Stimulated activated CD4-positive, alpha-beta T cell treated with anti-CD3 and anti-CD28 coated beads, Interleukin-2, amount 100 ng/mL, for 48 hours (primary cell): Measurements from ENCODE around the gene KRT82.
"Not testable (repeated sequence)": the region's sequence is repeated elsewhere in the genome, so short reads cannot be mapped to it uniquely, and the experiment has no call there.

ENCODE experiments used
- DNase-seq, 2 donors: peaks; one replicate each; pipeline ENCODE4 v3.0.0-alpha.2; 2020

KRT82 gene

DNA sequence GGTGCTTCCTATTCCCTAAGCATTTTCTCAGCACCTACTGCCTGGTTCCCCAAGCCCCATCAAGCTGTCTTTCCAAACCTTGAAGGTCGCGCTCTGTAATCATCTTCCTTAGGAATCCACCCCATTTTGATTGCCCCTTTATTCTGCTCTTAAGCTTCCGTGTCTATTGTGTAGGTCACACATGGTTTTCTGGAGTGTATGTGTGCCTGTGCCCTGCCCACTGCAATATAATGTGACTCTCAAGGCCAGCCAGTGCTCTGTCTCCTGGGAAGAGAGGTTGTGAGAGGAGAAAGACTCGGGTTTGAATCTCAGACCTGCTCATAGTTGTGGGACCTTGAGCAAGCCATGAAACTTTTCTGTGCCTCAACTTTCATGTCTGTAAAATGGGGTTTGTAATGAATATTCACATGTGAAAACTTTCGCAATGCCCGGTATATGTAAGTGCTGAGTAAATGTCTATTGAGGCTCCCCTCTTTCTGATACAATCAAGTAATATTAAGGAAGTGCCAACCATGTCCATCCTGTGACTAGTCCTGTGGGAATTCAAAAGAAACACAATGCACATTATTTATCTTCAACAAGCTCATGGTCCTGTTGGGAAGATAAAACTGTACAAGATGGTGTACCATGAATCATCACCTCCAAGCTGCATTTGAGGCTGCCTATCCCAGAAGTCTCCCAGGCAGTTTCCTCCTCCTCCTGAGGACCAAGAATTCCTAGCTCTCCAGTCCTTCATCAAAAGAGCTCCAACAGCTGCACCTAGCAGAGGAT is 28.8 kb upstream of the KRT82 start:
- DNase-seq = no peak

DNA sequence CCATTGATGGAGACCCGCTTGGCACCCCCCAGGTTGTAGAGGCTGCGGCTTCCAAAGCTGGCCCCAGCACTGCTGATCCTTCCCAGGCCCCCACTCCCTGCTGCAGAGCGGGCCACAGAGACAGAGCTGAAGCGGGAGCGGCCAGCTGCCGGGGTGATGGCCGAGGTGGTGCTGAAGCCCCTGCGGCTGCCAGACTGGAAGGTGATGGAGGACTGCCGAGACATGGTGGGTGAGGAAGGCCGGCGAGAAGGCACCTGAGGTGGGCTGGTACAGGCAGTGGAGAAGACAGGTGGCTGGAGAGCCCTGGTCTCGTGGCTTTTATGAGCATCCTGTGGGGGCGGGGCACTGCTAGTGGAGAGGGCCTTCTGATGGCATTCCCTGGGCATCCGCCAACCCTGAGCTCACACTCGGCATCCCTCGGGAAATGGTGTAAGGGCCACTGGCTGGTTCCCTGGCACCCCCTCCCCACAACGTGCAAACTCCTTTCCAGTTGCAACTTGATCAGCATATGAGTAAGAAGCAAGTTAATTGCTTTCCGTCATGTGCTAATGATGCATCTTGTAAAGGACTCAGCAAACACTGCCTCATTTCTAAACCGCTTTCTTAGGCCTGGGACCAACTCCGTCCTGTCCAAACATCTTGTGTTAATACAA is 28.1 kb upstream of the KRT82 start, which contains the start of gene KRT75:
TSS of gene KRT75 (minus strand) at position 291 of the 653 bp plus-strand sequence. CDS start at position 224, 67 bp downstream.
- DNase-seq = no peak

DNA sequence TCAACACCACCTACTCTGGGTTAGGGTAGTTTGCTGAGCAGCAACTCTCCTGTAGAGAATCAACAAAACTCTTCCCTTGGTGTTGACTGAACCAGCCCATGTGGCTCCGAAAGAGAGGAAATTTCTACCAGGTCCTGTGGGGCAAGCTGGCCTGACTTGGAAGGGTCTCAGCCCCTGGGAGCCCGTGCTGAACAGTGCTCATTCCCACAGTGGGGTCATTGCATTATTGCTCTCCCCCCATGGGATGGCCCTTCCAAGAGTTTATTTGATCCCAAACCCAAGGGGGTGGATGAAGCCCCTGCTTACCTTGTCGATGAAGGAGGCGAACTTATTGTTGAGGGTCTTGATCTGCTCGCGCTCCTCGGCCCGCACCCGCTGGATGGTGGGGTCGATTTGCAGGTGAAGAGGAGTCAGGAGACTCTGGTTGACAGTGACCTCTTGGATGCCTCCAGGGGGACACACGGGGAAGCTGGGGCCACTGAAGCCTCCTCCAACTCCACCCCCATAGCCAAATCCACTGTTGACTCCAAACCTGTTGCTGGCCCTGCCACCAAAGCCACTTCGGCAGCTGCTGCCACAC is 27.5 kb upstream of the KRT82 start:
- DNase-seq = no peak

DNA sequence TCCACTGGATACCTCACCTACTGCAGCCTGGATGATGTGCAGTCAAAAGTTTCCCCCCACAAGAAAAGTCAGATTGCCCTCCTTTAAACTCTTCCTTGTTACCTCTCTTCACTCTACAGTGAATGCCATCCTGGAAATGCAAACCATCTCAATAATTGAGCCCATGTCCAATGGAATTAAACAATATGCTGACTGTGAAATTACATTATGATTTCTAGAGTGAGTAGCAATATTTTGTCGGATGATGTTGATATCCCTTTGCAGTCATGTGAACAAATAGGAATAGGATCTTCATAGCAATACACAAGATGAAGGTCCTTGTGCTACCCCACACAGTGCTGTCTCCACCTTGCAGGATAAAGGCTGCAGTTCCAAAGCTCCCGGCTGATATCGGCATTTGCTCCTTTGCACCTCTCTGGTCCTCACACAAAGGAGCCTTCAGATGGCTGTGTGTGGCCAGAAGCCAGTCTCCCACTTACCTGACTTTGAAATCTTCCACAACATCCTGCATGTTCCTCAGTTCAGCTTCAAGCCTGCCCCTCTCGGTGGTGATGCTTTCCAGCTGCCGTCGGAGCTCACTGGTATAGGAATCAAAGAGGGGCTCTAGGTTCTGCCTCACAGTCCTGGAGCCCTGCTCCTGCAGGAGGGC is 26.5 kb upstream of the KRT82 start:
- no peak for DNase-seq

DNA sequence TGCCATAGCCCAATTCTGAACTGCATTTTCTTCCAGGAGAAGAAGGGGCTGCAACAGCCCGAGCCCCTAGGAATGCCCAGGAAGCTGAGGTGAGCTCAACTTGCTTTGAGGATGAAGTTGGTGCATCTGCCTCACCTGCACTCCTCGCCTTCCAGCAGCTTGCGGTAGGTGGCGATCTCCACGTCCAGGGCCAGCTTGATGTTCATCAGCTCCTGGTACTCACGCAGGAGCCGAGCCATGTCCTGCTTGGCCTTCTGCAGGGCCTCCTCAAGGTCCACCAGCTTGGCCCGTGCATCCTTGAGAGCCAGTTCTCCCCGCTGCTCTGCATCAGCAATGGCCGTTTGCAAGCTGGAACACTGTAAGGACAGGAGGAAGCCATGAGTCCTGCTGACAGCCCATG is 22.0 kb upstream of the KRT82 start:
- no peak for DNase-seq

DNA sequence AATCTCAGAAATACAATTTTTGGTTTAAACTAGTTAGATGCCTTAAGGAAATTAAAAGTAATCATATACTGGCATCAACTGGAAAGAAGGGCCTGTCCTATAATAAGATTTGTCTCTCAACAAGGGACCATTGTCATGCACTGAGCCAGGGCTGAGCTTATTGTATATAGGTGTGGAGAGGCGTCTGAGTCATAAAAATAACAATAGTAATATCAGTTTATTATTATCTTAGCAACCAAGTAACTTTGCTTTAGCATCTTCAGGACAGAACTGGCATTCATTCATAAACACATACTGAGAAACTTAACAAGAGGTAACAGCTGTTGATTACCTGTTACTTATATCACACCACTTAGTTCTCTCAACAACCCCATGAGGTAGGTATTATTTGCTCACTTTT is 20.9 kb upstream of the KRT82 start:
- DNase-seq = no peak

DNA sequence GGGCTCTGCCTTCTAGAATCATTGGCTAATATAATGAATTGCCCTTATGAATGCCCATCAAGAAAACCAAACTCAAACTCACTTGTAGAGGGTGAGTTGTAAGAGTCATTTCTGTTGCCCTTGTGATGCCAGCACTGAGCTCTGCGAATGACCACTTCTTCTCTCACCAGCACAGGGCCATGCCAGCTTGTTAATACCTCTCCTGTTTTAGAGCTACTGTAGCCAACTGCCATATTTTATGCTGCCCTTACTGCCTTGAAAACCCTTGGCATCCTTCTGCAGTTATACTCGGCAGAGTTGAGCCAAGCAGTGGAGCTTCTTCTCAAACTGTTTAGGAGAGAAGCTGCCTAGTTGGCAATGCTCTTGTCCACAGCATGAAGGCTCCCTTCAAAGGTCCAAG is 19.9 kb upstream of the KRT82 start:
- no peak for DNase-seq

DNA sequence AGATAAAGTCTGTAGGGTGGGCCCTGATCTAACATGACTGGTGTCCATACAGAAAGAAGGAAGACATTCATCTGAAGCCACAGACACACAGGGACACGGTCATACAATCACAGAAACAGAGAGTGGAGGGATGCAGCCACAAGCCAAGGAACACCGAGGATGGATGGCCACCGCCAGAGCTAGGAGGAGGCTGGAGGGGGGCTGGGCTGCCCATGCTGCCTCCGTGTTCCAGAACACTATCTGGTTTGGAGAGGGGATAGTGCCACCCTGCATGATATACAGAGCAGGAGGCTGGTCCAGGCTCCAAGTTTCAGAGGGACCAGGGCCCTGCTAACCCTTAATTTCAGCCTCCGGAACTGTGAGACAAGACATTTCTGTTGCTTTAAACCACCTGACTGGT is 19.3 kb upstream of the KRT82 start:
- DNase-seq = no peak

DNA sequence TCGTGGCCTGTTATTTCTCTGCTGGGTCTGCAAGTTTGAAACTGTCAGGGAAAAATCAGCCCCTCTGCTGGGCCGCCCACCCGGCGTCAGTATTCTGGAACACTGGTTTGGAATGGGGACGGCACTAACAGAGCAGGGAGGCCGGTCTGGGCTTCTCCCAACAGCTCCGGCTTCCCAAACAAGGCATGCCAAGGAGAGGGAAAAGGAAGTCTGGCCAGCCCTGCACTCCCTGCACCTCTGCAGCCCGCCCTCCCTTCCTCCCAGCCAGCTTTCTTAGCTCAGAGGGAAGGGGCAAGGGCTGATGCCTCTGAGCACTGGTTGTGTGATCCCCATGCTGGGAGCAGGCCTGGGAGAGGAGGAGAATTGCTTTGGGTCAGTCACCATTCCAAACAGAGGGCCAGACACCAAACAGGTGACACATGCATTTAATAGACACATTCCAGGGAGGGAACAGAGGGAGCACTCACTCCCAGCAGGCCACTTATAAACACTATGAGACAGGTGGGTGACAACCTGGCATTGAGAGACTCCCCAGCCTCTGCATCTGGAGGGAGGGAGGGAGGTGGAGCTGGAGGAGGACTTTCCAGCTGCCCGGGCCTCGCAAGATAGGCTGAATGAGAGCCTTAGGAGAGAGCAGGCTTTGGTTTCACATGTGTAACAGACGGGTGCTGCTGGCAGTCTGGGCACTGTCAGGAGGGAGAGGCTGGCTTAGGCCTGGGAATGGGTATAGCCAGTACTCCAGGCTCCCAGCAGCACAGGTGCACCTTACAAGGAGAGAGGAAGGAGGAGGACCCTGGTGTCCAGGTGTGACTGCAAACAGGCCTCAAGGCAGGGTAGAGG is 17.7 kb upstream of the KRT82 start:
- DNase-seq = no peak

DNA sequence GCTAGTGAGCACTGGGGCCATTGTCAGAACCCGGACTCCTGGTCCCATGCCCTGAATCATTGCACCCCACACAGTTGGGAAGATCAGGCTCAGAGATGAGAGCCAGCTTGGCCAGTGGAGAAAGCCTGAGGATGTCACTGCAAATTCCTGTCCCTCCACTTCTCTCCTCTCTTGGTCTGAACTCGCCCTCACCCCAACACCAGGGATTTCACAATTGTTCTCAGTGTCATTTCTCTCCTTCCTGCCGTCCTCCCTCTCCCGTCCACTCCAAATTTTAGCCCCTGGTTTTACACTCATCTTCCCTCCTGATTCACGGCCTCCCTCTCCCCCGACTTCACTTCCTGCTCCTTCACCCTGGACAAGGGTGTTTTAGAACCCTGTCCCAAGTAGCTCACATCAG is 16.9 kb upstream of the KRT82 start:
- DNase-seq = no peak

DNA sequence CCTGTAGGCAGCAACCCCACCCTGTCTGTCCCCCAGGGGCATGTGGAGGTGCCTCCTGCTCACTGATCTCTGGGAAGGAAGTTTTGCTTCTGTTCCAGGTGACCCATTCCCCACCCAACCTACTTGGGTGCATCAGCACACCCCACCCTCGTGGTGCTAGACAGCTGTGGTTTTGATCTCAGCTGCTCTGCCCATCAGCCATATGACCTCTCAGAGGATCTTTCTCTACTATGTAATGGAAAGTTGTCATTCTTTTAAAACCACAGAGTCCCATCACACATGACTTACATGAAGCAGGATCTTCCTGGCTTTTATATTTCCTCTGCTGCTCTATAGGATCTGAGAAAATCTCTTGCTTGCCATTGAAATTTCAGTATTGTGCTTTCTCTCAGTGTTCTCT is 13.5 kb upstream of the KRT82 start:
- DNase-seq = no peak

DNA sequence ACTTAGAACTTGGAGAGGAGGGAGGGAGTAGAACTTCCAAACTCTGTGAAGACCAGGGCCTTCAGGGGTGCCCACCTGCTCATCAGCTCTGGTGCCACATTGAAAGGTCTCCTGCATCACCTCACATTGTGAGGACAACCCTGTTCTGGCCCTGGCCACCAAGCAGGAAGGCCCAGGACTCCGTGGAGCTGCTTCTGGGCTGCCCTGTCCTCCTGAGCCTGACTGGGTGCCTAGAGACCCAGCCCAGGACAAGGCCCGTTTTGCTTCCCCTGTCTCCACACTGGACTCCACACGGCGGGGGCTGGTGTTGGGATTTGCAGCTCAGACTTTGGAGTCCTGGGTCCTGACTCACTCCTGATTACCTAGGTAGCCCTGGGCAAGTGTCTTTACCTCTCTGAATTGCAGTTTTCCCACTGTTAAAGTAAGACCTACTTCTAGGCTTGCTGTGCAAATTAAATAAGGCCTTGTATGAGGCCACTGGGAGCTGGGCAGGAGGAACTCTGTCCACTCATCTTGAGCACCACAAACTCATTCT is 12.5 kb upstream of the KRT82 start:
- DNase-seq = no peak

DNA sequence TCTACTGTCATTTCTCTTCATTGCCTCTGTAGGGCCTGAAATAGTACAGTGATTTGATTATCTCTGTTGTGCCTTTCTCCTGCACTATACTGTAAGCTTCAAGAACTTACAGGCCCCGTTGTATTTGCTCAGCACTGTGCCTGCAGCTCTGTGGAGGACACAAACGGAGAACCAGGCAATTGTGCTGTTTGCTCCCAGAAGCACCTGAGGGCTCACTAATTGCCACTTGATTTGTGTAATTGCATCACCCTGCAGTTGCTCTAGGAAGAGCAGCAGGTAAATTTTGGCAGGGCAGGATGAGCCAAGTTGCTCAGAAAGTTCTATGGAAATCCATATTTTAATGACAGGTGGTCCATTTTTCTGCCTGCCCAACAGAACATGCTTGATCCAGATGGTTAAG is 11.6 kb upstream of the KRT82 start:
- no peak for DNase-seq

DNA sequence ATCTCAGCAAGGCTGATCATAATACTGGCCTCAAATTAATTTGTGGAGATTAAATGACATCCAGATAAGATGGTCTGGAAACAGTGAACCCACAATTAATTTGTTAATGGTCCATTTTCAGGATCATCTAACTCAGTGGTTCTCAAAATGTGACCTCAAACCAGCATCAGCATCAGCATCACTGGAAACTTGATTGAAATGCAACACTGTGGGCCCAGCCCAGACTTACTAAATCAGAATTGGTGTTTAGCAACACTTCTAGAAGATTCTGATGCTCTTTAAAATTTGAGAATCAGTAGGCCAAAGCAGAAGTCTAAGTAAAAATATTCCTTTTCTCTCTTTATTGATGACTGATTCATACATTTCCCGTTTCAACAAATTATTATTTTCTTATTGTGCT is 10.7 kb upstream of the KRT82 start:
- DNase-seq = no peak

DNA sequence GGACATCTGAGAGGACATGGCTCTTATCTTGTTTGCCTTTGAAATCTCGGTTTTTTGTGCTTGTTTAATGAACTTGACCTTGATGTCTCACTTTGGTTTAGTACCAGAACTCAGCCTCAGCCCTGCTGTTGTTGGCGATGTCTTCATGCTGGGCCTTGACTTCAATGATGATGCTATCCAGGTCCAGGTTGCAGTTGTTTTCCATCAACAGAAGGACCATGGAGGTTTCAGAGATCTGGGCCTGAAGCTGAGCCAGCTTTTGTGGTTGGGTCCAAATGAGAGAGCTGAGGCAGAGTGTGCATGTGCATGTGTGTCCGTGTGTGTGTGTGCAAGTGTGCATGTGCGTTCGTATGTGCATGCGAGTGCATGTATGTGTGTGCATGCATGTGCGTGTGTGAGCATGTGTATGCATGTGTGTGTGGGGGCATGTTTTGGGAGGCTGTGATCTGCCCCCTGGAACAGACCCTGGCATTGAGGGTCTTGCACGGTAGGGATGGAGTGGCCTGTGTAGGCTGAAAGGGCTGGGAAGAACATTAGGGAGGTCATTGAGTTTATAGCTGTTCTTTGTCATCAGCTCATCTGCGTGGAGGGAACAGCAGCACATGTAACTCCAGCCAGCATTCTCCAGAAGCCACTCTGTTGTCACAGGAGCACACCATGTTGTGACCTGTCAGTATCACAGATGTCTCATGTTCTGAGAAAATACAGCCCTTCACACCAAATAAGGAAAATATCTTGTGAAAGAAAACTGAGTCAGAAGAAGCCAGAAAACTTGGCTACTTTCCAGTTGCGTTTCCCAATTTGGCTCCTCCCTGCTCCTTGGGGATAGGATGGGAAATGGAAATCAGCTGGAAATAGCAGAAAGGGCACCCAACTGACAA is 10.0 kb upstream of the KRT82 start:
- DNase-seq = no peak

DNA sequence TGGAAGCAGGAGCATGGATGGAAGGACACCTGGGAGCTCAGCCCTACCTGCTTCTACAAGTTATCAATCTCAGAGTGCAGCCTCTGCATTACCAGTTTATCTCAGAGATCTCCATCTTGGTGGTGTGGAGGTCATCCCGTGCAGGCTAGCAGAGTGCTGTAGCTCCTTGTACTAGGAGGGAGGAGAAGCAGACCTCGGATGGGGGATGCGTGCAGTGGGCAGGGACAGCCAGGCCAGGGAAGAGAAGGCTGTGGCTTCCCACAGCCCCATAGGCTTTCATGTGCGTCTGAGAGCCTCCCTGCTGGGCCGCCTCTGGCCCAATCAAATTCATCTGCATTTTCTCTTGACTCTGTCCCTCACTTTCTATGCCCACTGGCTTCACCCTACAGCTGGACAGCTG is 8.8 kb upstream of the KRT82 start:
- DNase-seq = no peak

DNA sequence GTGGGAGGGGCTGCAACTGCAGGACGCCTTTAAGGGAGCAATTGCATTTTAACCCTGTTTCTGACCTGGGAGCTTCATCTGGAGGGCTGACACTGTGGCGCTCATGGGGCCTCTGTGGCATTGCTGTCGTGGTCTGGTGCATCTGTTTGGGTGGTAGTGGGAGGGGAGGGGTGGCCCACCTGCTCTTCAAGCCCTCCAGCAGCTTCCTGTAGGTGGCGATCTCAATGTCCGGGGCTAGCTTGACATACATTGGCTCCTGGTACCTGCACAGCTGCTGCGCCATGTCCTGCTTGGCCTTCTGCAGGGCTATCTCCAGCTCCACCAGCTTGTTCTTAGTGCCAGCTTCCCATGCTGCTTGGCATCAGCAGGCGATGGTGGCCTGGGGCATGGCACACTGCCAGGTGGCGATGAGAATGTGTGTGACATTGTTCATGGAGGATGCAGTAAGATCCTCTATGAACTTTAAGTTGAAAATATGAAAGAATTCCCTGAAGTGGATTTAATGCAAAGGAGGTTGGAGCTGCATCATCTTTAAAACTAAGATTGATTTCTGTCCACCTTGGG is 7.7 kb upstream of the KRT82 start:
- DNase-seq = no peak

DNA sequence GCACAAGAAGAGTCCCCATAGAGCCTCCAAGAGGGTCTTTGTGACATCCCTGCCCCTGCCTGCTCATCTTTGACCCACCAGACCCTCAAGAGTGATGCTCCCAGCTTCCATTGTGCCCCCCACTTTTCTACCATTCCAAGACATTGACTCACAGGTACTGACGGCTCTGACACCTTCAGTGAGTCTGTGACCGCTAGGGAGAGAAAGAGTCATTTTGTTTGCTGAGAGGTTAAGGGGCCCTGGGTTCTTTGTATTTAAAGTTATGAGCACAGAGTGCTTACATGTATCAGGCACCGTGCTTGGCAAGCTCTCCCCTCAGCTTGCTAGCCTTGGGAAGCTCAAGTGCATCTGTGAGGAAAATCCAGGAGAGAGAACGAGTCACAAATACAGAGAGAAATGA is 7.1 kb upstream of the KRT82 start:
- no peak for DNase-seq

DNA sequence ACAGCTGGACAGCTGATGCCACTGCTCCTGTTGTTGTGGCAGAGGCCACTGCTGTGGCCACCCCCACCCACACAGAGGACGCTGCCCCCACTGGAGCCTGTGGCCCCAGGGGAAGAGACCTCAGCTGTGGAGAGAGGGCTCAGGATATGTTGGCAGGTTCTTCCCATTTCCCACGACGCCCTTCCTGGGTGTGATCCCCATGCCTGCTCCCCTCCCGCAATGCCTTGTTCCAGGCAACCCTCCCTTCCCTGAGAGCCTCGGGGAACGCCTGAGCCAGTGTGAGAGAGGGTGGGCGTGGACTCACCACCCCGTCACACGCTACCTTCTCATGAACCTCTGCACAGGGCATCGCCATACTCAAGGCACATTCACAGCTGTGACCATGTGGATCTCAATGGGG is 5.7 kb upstream of the KRT82 start:
- no peak for DNase-seq

DNA sequence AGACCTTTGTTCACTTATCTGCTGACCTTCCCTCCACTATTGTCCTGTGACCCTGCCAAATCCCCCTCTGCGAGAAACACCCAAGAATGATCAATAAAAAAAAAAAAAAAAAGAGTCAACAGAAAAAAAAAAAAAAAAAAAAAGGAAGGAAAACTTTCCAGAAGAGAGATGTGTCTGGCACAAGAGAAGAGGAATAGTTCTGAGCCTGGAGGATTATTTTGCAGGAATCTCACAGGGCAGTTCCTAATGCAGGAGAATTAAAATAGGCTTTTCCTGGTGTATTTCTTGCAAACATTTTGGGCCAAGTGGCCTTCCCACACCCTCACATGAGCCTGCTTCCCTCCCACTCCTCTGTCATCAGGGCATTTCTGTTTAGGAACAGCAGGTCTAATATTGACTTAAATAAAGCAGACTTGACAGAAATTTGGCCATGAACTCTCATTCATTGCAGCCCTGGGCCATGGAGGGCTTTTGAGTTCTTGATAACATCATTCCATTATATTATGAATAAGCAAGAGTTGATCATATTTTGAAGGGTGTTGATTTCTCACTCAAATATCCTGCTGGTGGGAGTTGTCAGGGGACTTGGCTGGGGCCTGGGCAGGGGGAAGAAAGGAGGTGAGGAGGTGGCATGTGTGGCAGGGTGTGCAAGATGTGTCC is 4.6 kb upstream of the KRT82 start:
- not testable (repeated sequence) for DNase-seq

DNA sequence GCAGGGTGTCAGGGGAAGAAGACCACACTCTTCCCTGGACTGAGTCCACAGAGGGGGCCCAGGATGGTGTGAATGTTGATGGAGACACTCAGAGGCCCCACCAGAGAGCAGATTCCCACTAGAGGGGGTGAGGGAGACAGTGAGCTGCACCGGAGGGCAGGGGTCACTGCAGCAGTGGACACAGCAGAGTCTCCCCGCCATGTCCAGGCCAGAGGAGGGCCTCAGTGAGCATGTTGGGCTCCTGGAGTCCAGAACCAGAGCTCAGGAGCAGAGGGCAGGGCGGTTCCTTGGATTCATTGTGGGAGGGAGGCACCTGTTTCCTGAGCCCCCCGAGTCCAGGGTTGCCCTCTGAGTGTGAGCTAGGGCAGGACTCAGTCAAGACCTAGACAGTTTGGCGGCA is 1.8 kb upstream of the KRT82 start:
- no peak for DNase-seq
